WERI-Rb-1 (cell line): Measurements from ENCODE around the gene CBX3.

Experiments
- DNase-seq: peaks from one replicate; pipeline ENCODE4 v3.0.0-alpha.2; 2020
- H3K27ac ChIP-seq: fragments of 250-450 bp; sonication (Bioruptor Pico); 2 replicates; pipeline ENCODE4 v1.5.1; 2020; ENCODE audit warnings: mild to moderate bottlenecking, moderate library complexity
- H3K27me3 ChIP-seq: fragments of 250-450 bp; sonication (Bioruptor Pico); 2 replicates; pipeline ENCODE4 v1.5.1; 2021; ENCODE audit warnings: mild to moderate bottlenecking, low read depth, moderate library complexity; ENCODE audit not compliant: insufficient read depth, severe bottlenecking
- H3K36me3 ChIP-seq: fragments of 250-450 bp; sonication (Bioruptor Pico); 2 replicates; pipeline ENCODE4 v1.5.1; 2020; ENCODE audit warnings: mild to moderate bottlenecking, moderate library complexity
- H3K4me3 ChIP-seq: 2 replicates; pipeline ENCODE4 v1.5.1; 2011; ENCODE audit warnings: low read depth, mild to moderate bottlenecking, control low read depth, low read length
- H3K9me3 ChIP-seq: fragments of 250-450 bp; sonication (Bioruptor Pico); 2 replicates; pipeline ENCODE4 v1.5.1; 2021; ENCODE audit warnings: mild to moderate bottlenecking, moderate library complexity; ENCODE audit not compliant: severe bottlenecking
- CTCF ChIP-seq: IDR thresholded peaks from 2 replicates; pipeline ENCODE4 v1.5.1; 2011; ENCODE audit warnings: low read depth, mild to moderate bottlenecking, control low read depth, inconsistent platforms, low read length

The CBX3 gene

GRCh38 chr7:26195182-26195581, 6.4 kb upstream of the CBX3 start:
- Histone ChIP-seq H3K4me3 (no peak overlapping the region), H3K36me3 (peaks cover 99% of the 10 kb centered on the region), H3K27ac (no peak overlapping the region), H3K27me3 (no peaks in the 10 kb centered on the region), H3K9me3 (no peaks in the 10 kb centered on the region)
- DNase-seq = no peak
- TF ChIP-seq CTCF = no peak

GRCh38 chr7:26195867-26196657, 5.5 kb upstream of the CBX3 start:
- Histone ChIP-seq H3K27ac (no peak overlapping the region), H3K4me3 (no peak overlapping the region), H3K9me3 (no peaks in the 10 kb centered on the region), H3K36me3 (peaks cover 94% of the 10 kb centered on the region), H3K27me3 (no peaks in the 10 kb centered on the region)
- DNase-seq = no peak
- no peak for TF ChIP-seq CTCF

- H3K9me3 ChIP-seq = no peaks in the 10 kb centered on the region
- no peak overlapping the region for H3K27ac ChIP-seq
- H3K27me3 ChIP-seq = no peaks in the 10 kb centered on the region
- no peak for TF ChIP-seq CTCF
- peak overlapping the region; percentile 96 for H3K4me3 ChIP-seq
- no peak for DNase-seq
- H3K36me3 ChIP-seq = peaks cover 86% of the 10 kb centered on the region
Observed at GRCh38 chr7:26197153-26198115, 4.1 kb upstream of the CBX3 start.

- H3K27ac ChIP-seq = peak overlapping the region; percentile 100
- TF ChIP-seq CTCF = no peak
- DNase-seq = no peak
Observed at GRCh38 chr7:26198133-26198780, 3.3 kb upstream of the CBX3 start.

GRCh38 chr7:26198781-26199169, 2.8 kb upstream of the CBX3 start:
- Histone ChIP-seq H3K4me3 (peak overlapping the region; percentile 96), H3K36me3 (peaks cover 86% of the 10 kb centered on the region), H3K27ac (peak overlapping the region; percentile 100), H3K9me3 (no peaks in the 10 kb centered on the region), H3K27me3 (no peaks in the 10 kb centered on the region)
- no peak for TF ChIP-seq CTCF
- no peak for DNase-seq

More at GRCh38 chr7:26198133-26198780, 3.3 kb upstream of the CBX3 start:
- no peaks in the 10 kb centered on the region for H3K27me3 ChIP-seq
- peak overlapping the region; percentile 96 for H3K4me3 ChIP-seq
- no peaks in the 10 kb centered on the region for H3K9me3 ChIP-seq
- H3K36me3 ChIP-seq = peaks cover 86% of the 10 kb centered on the region
